HCT116 (cell line): Measurements from ENCODE around the gene WWOX.

ENCODE experiments used
- CEBPB ChIP-seq: IDR thresholded peaks from 2 replicates; pipeline ENCODE4 v1.6.1; 2012; ENCODE audit warnings: low read depth
- POLR2A ChIP-seq: IDR thresholded peaks from 2 replicates; pipeline ENCODE4 v1.7.0; 2011; ENCODE audit warnings: borderline replicate concordance; ENCODE audit not compliant: insufficient read depth, insufficient read length; ENCODE audit errors: extremely low read depth
- ZFX ChIP-seq: fragments of 450-650 bp; IDR thresholded peaks from 2 replicates; pipeline ENCODE4 v1.6.1; 2017
- TF ChIP-seq, protein P1 (sequence below), 3 experiments: fragments of 200-600 bp in 1 of 3; sonication (generic) in 1 of 3; IDR thresholded peaks in 2 of 3; conservative IDR thresholded peaks in 1 of 3; 2 replicates each; pipeline ENCODE4 v1.5.1; 2012 to 2017; ENCODE audit warnings: low read depth in 2 of 3, low read length in 2 of 3, antibody characterized with exemption in 1 of 3, borderline replicate concordance in 1 of 3, control low read depth in 1 of 3, mild to moderate bottlenecking in 1 of 3, mixed read lengths in 1 of 3, mixed run types in 1 of 3, moderate library complexity in 1 of 3; ENCODE audit not compliant: insufficient read depth in 1 of 3

DNA sequence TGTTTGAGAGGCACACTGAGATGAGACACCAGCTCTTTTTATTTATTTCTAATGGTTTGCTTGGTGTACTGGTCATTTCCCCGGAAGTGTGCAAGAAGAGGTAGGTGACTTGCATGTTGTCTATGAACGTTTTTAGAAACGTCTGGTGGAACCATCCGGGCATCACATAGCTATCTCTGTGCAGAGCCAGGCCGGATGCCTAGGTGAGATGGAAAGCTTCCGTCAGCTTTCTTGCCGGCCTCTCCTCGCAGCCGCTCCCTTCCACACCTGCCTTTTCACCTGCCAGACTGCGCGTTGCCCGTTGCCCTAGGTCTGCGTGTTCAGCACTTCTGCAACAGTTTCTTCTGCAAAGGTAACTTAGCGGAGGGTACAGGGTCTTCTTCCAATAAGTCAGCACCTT, 416.0 kb downstream of the WWOX start:
- TF ChIP-seq POLR2A (no peak), CEBPB (no peak), ZFX (no peak)
- TF ChIP-seq, protein P1, sequence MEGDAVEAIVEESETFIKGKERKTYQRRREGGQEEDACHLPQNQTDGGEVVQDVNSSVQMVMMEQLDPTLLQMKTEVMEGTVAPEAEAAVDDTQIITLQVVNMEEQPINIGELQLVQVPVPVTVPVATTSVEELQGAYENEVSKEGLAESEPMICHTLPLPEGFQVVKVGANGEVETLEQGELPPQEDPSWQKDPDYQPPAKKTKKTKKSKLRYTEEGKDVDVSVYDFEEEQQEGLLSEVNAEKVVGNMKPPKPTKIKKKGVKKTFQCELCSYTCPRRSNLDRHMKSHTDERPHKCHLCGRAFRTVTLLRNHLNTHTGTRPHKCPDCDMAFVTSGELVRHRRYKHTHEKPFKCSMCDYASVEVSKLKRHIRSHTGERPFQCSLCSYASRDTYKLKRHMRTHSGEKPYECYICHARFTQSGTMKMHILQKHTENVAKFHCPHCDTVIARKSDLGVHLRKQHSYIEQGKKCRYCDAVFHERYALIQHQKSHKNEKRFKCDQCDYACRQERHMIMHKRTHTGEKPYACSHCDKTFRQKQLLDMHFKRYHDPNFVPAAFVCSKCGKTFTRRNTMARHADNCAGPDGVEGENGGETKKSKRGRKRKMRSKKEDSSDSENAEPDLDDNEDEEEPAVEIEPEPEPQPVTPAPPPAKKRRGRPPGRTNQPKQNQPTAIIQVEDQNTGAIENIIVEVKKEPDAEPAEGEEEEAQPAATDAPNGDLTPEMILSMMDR (IDR thresholded peaks at IDR 0.05 in 2 of 3, conservative IDR thresholded peaks at IDR 0.05 in 1 of 3; ENCODE audit: borderline replicate concordance in 1 of 3, insufficient read depth in 1 of 3, low read depth in 2 of 3, low read length in 2 of 3), result no peak
